Mesendoderm (in vitro differentiated cells): ENCODE results near the gene MICB. TPM values are rescaled to one million over a fixed set of nuclear protein-coding genes. Genes with fewer than 3 reads are reported as not detected.

Experiments
- DNase-seq: peaks from one replicate; pipeline ENCODE4 v3.0.0; 2013
- H2AK5ac ChIP-seq: 2 replicates; pipeline ENCODE4 v1.6.1; 2013; ENCODE audit warnings: low read length, inconsistent platforms
- H2BK120ac ChIP-seq: 2 replicates; pipeline ENCODE4 v1.6.1; 2013; ENCODE audit warnings: low read depth, mild to moderate bottlenecking, low read length, moderate library complexity, mixed read lengths
- H2BK15ac ChIP-seq: replicated peaks from 2 replicates; pipeline ENCODE4 v1.6.1; 2013; ENCODE audit warnings: low read depth, mild to moderate bottlenecking, moderate library complexity
- H2BK5ac ChIP-seq: 2 replicates; pipeline ENCODE4 v1.6.1; 2013; ENCODE audit warnings: low read length, inconsistent platforms
- H3K18ac ChIP-seq: 2 replicates; pipeline ENCODE4 v1.6.1; 2013; ENCODE audit warnings: mild to moderate bottlenecking, low read length, mixed read lengths
- H3K23ac ChIP-seq: one replicate; pipeline ENCODE4 v1.6.1; 2013; ENCODE audit warnings: low read length
- H3K27ac ChIP-seq: 2 replicates; pipeline ENCODE4 v1.5.1; 2013; ENCODE audit warnings: low read depth, mild to moderate bottlenecking, inconsistent platforms, low read length, moderate library complexity
- H3K27me3 ChIP-seq: 2 replicates; pipeline ENCODE4 v1.6.1; 2013; ENCODE audit warnings: low read length, control low read depth, mild to moderate bottlenecking, inconsistent platforms; ENCODE audit not compliant: insufficient read depth, poor library complexity
- H3K36me3 ChIP-seq: 2 replicates; pipeline ENCODE4 v1.6.1; 2013; ENCODE audit warnings: low read length, inconsistent platforms; ENCODE audit not compliant: control insufficient read depth, insufficient read depth
- H3K4ac ChIP-seq: one replicate; pipeline ENCODE4 v1.6.1; 2013; ENCODE audit warnings: low read depth, mild to moderate bottlenecking, low read length, moderate library complexity
- H3K4me1 ChIP-seq: 2 replicates; pipeline ENCODE4 v1.6.1; 2013; ENCODE audit warnings: low read depth, low read length, inconsistent platforms; ENCODE audit not compliant: control insufficient read depth
- H3K4me2 ChIP-seq: 2 replicates; pipeline ENCODE4 v1.6.1; 2013; ENCODE audit warnings: low read length
- H3K4me3 ChIP-seq: 2 replicates; pipeline ENCODE4 v1.5.1; 2013; ENCODE audit warnings: mild to moderate bottlenecking, low read length
- H3K56ac ChIP-seq: one replicate; pipeline ENCODE4 v1.6.1; 2013; ENCODE audit warnings: low read length
- H3K79me1 ChIP-seq: 2 replicates; pipeline ENCODE4 v1.6.1; 2013; ENCODE audit warnings: low read length, inconsistent platforms
- H3K79me2 ChIP-seq: 2 replicates; pipeline ENCODE4 v1.6.1; 2013; ENCODE audit warnings: mild to moderate bottlenecking, low read length; ENCODE audit not compliant: control insufficient read depth, insufficient read depth
- H3K9ac ChIP-seq: 2 replicates; pipeline ENCODE4 v1.6.1; 2013; ENCODE audit warnings: low read length, inconsistent platforms
- H4K5ac ChIP-seq: one replicate; pipeline ENCODE4 v1.6.1; 2013; ENCODE audit warnings: low read length
- H4K8ac ChIP-seq: one replicate; pipeline ENCODE4 v1.6.1; 2013; ENCODE audit warnings: low read depth, mild to moderate bottlenecking, control low read depth, low read length, moderate library complexity
- WGBS: extraction: QIAGEN DNeasy Blood & Tissue Kit; methylation state at CpG from one replicate; pipeline ENCODE4 v1.1.7; 2013; ENCODE audit warnings: low lambda C conversion rate, missing lambda C conversion rate; ENCODE audit not compliant: insufficient coverage; ENCODE audit errors: extremely low coverage; 5-methylcytosine and 5-hydroxymethylcytosine counted together
- small RNA-seq: library from polyadenylated mRNA; stranded (forward); fragments of <200 nt; extraction: miRNeasy Mini kit (QIAGEN cat#:217004); gene quantifications from one replicate; pipeline ENCODE3, GENCODE V24; 2013; ENCODE audit not compliant: insufficient read depth

The MICB gene

GRCh38 chr6:31559606-31559957, 61.6 kb downstream of the MICB start:
- Histone ChIP-seq H4K8ac (no peak overlapping the region), H3K56ac (peak overlapping the region; percentile 5), H3K4ac (no peak overlapping the region), H3K36me3 (peaks cover 6% of the 10 kb centered on the region), H3K27me3 (no peaks in the 10 kb centered on the region), H3K4me1 (peaks cover 7% of the 10 kb centered on the region), H3K4me3 (no peak overlapping the region), H2BK120ac (peak overlapping the region; percentile 7), H3K79me2 (no peaks in the 10 kb centered on the region), H4K5ac (no peak overlapping the region), H3K79me1 (no peaks in the 10 kb centered on the region), H2AK5ac (no peak overlapping the region), H2BK5ac (peak overlapping the region; percentile 67), H3K23ac (peak overlapping the region; percentile 45), H3K27ac (peak overlapping the region; percentile 26), H3K18ac (no peak overlapping the region), H2BK15ac (no peak overlapping the region), H3K4me2 (no peak overlapping the region), H3K9ac (no peak overlapping the region)
- no peak for DNase-seq
- no CpG with 5 or more reads among the region's 4 CpGs for WGBS

GRCh38 chr6:31559958-31560696, 62.2 kb downstream of the MICB start:
- no peak overlapping the region for H3K4ac ChIP-seq
- H3K4me3 ChIP-seq: no peak overlapping the region
- H3K18ac ChIP-seq: no peak overlapping the region
- H3K23ac ChIP-seq: no peak overlapping the region
- no peak overlapping the region for H4K5ac ChIP-seq
- H4K8ac ChIP-seq: no peak overlapping the region
- no peaks in the 10 kb centered on the region for H3K27me3 ChIP-seq
- no peak overlapping the region for H3K4me2 ChIP-seq
- H3K56ac ChIP-seq: peak overlapping the region; percentile 0
- no peak overlapping the region for H2AK5ac ChIP-seq
- WGBS: no CpG with 5 or more reads among the region's 7 CpGs
- H3K4me1 ChIP-seq: peaks cover 7% of the 10 kb centered on the region
- H3K9ac ChIP-seq: no peak overlapping the region
- peak; percentile 83 for DNase-seq
- H3K27ac ChIP-seq: peak overlapping the region; percentile 26
- H3K79me1 ChIP-seq: no peaks in the 10 kb centered on the region
- peak overlapping the region; percentile 67 for H2BK5ac ChIP-seq
- no peak overlapping the region for H2BK15ac ChIP-seq
- H3K36me3 ChIP-seq: peaks cover 6% of the 10 kb centered on the region
- H2BK120ac ChIP-seq: peak overlapping the region; percentile 7
- no peaks in the 10 kb centered on the region for H3K79me2 ChIP-seq

GRCh38 chr6:31560697-31561058, 62.7 kb downstream of the MICB start:
- no peak overlapping the region for H3K4me2 ChIP-seq
- no peak for DNase-seq
- no peak overlapping the region for H3K4me3 ChIP-seq
- H2BK5ac ChIP-seq: no peak overlapping the region
- H4K5ac ChIP-seq: no peak overlapping the region
- peaks cover 6% of the 10 kb centered on the region for H3K36me3 ChIP-seq
- no peak overlapping the region for H3K4ac ChIP-seq
- no peak overlapping the region for H4K8ac ChIP-seq
- peaks cover 7% of the 10 kb centered on the region for H3K4me1 ChIP-seq
- no peaks in the 10 kb centered on the region for H3K79me2 ChIP-seq
- no peak overlapping the region for H3K9ac ChIP-seq
- H3K27ac ChIP-seq: no peak overlapping the region
- no peak overlapping the region for H2BK15ac ChIP-seq
- H3K18ac ChIP-seq: no peak overlapping the region
- H2AK5ac ChIP-seq: no peak overlapping the region
- no peak overlapping the region for H3K56ac ChIP-seq
- H2BK120ac ChIP-seq: no peak overlapping the region
- no peaks in the 10 kb centered on the region for H3K79me1 ChIP-seq
- no peak overlapping the region for H3K23ac ChIP-seq
- no peaks in the 10 kb centered on the region for H3K27me3 ChIP-seq

Small RNA genes lying within 50 kb of the gene (small RNA-seq; reads per million reads assigned to genes)
- gene AL663061.1 (not detected), gene RF00019 (not detected), gene SNORD117 (96.0 reads per million, percentile 96 among the genes with 10 or more reads in this experiment), gene SNORD84 (not detected)
